Endothelial cell of umbilical vein (primary cell): ENCODE results near the gene MARCKSL1. TPM values are rescaled to one million over a fixed set of nuclear protein-coding genes. Genes with fewer than 3 reads are reported as not detected.

Experiments
- BruUV-seq: library from RNA; stranded (reverse); fragments of 400-500 nt; replicated peaks from 2 replicates; lab custom pipeline; 2021; lab: Mats Ljungman, UMichigan
- CTCF ChIA-PET: fragments of 300-600, 350-600 bp; sonication (Branson Sonifier 250); formaldehyde crosslinking; loops from one replicate; lab custom pipeline; 2021; ENCODE audit warnings: antibody characterized with exemption, inconsistent platforms; lab: Charles Lee
- POLR2A ChIA-PET: fragments of 300-600, 350-600 bp; sonication (Branson Sonifier 250); formaldehyde crosslinking; loops from one replicate; lab custom pipeline; 2021; ENCODE audit warnings: antibody characterized with exemption, inconsistent platforms; lab: Charles Lee
- DNase-seq: peaks from one replicate; pipeline ENCODE4 v3.0.0-alpha.2; 2011; ENCODE audit warnings: low read depth, low spot score
- FAIRE-seq: peaks from 2 replicates; lab custom pipeline; 2011; peaks lifted over from hg19 to GRCh38; lab: Jason Lieb, UNC
- H2AFZ ChIP-seq: 2 replicates; pipeline ENCODE4 v1.6.0; 2012; ENCODE audit warnings: low read depth, low read length, control low read depth, inconsistent platforms
- H3K27ac ChIP-seq: 2 replicates; pipeline ENCODE4 v1.5.1; 2011; ENCODE audit warnings: low read depth, mild to moderate bottlenecking, control low read depth, low read length, moderate library complexity; ENCODE audit not compliant: insufficient read depth
- H3K27me3 ChIP-seq, 2 experiments: 2 replicates each; pipeline versions ENCODE4 v1.6.0 to v1.6.1; 2011; ENCODE audit warnings: low read length in 2 of 2, mixed read lengths in 1 of 2; ENCODE audit not compliant: control insufficient read depth in 2 of 2, insufficient read depth in 2 of 2
- H3K36me3 ChIP-seq, 2 experiments: 2 replicates in 1 of 2; 3 replicates in 1 of 2; pipeline ENCODE4 v1.5.1; 2011; ENCODE audit warnings: low read length in 2 of 2, mild to moderate bottlenecking in 1 of 2, moderate library complexity in 1 of 2; ENCODE audit not compliant: control insufficient read depth in 2 of 2, insufficient read depth in 2 of 2; ENCODE audit errors: extremely low read depth in 1 of 2
- H3K4me1 ChIP-seq: 3 replicates; pipeline ENCODE4 v1.5.1; 2011; ENCODE audit warnings: mild to moderate bottlenecking, low read length; ENCODE audit not compliant: control insufficient read depth, insufficient read depth; ENCODE audit errors: extremely low read depth
- H3K4me2 ChIP-seq: 2 replicates; pipeline ENCODE4 v1.6.1; 2011; ENCODE audit warnings: low read length, control low read depth, mixed read lengths; ENCODE audit not compliant: insufficient read depth
- H3K4me3 ChIP-seq, 3 experiments: fragments of 200-600 bp in 1 of 3; sonication (generic), shearing (Covaris generic) in 1 of 3; replicated peaks in 1 of 3; 2 replicates each; pipeline ENCODE4 v1.5.1; 2011 to 2016; ENCODE audit warnings: control low read depth in 3 of 3, low read length in 3 of 3, mild to moderate bottlenecking in 2 of 3, inconsistent platforms in 1 of 3, low read depth in 1 of 3, moderate library complexity in 1 of 3; ENCODE audit not compliant: insufficient read depth in 1 of 3
- H3K79me2 ChIP-seq: 2 replicates; pipeline ENCODE4 v1.6.0; 2012; ENCODE audit warnings: low read length, inconsistent platforms; ENCODE audit not compliant: control insufficient read depth, insufficient read depth
- H3K9ac ChIP-seq: replicated peaks from 2 replicates; pipeline ENCODE3; 2011; ENCODE audit warnings: low read length, control low read depth; ENCODE audit not compliant: insufficient read depth; ENCODE audit errors: extremely low read depth
- H3K9me1 ChIP-seq: replicated peaks from 3 replicates; pipeline ENCODE4 v1.6.0; 2011; ENCODE audit warnings: mild to moderate bottlenecking, low read length; ENCODE audit not compliant: control insufficient read depth, insufficient read depth; ENCODE audit errors: extremely low read depth
- H3K9me3 ChIP-seq: replicated peaks from 2 replicates; pipeline ENCODE4 v1.5.1; 2012; ENCODE audit warnings: low read length, inconsistent platforms; ENCODE audit not compliant: control insufficient read depth, insufficient read depth
- H4K20me1 ChIP-seq: replicated peaks from 2 replicates; pipeline ENCODE3; 2011; ENCODE audit warnings: mild to moderate bottlenecking, low read length; ENCODE audit not compliant: control insufficient read depth, insufficient read depth; ENCODE audit errors: extremely low read depth
- EZH2 ChIP-seq: IDR thresholded peaks from 2 replicates; pipeline ENCODE4 v1.6.1; 2012; ENCODE audit warnings: borderline replicate concordance, low read depth, mild to moderate bottlenecking, moderate library complexity, low read length, inconsistent platforms; ENCODE audit not compliant: severe bottlenecking
- FOS ChIP-seq: IDR thresholded peaks from 2 replicates; pipeline ENCODE4 v1.6.1; 2011; ENCODE audit warnings: mild to moderate bottlenecking, low read length, moderate library complexity, borderline replicate concordance; ENCODE audit not compliant: insufficient read depth
- GATA2 ChIP-seq: IDR thresholded peaks from 2 replicates; pipeline ENCODE4 v1.7.0; 2011; ENCODE audit warnings: low read depth, mild to moderate bottlenecking, moderate library complexity, mixed read lengths, low read length; ENCODE audit not compliant: insufficient read length, insufficient read depth
- JUN ChIP-seq: IDR thresholded peaks from 2 replicates; pipeline ENCODE4 v1.6.1; 2011; ENCODE audit warnings: borderline replicate concordance, low read depth; ENCODE audit not compliant: insufficient read length, insufficient read depth
- MAX ChIP-seq: IDR thresholded peaks from 2 replicates; pipeline ENCODE4 v1.6.1; 2011; ENCODE audit not compliant: insufficient read depth, insufficient read length
- MYC ChIP-seq: IDR thresholded peaks from one replicate; pipeline ENCODE4 v1.6.1; 2011; ENCODE audit warnings: mild to moderate bottlenecking, low read depth, low read length
- POLR2A ChIP-seq: IDR thresholded peaks from 2 replicates; pipeline ENCODE4 v1.6.1; 2012; ENCODE audit warnings: low read depth, mild to moderate bottlenecking, control low read depth, low read length
- POLR2AphosphoS5 ChIP-seq: IDR thresholded peaks from 2 replicates; pipeline ENCODE4 v1.6.1; 2012; ENCODE audit warnings: low read depth, mild to moderate bottlenecking, control low read depth, low read length, moderate library complexity; ENCODE audit not compliant: insufficient read depth
- dilution Hi-C: fragments of 300-500 bp; cut with MboI; formaldehyde crosslinking; loops from one replicate; pipeline ENCODE4 v1.15.0; 2019; ENCODE audit warnings: low sequenced_read_pairs; ENCODE audit not compliant: extremely low pct_ligation_motif_present
- intact Hi-C: fragments of 100-400 bp; cut with micrococcal nuclease; formaldehyde crosslinking; loops from one replicate; pipeline ENCODE4 v1.10.0; 2022
- polyA plus RNA-seq, 4 experiments: library from polyadenylated mRNA; depleted of rRNA in 3 of 4; stranded (reverse) in 3 of 4; unstranded in 1 of 4; fragments of >200 nt; gene quantifications; 2 replicates each; pipeline versions ENCODE4 v1.2.1 to v1.2.3, GENCODE V29; 2011 to 2012; ENCODE audit warnings: missing spikeins in 1 of 4
- total RNA-seq: library from RNA; stranded (reverse); gene quantifications from 2 replicates; pipeline ENCODE4 v1.2.3, GENCODE V29; 2021
- TF ChIP-seq, protein P1 (sequence below), 2 donors: IDR thresholded peaks; 1 replicate in 1 of 2; 2 replicates in 1 of 2; pipeline ENCODE4 v1.5.1; 2011; ENCODE audit warnings: low read length in 2 of 2, mild to moderate bottlenecking in 2 of 2, moderate library complexity in 2 of 2, control low read depth in 1 of 2, inconsistent platforms in 1 of 2, low read depth in 1 of 2; ENCODE audit not compliant: insufficient read depth in 1 of 2; ENCODE audit errors: extremely low read depth in 1 of 2

Gene MARCKSL1
- total and polyA plus RNA-seq, 2 donors (not counting 3 experiments of a cell fraction or from before 2014, with no cell fraction given): 265 to 318 TPM

GRCh38 chr1:32303997-32304622 is 31.9 kb downstream of the MARCKSL1 start:
- no peak overlapping the region for H3K4me2 ChIP-seq
- ChIA-PET POLR2A (no interaction called here), CTCF (interaction anchor here (0.9 to 1.6 kb wide), 4 partner anchors 12 to 88 kb away, joined by 3 to 5 read pairs (median 4); partner anchors contain the start of gene HDAC1)
- H2AFZ ChIP-seq: no peak overlapping the region
- intact Hi-C loops: no loop called here
- peaks cover 10 to 11% of the 10 kb centered on the region in 2 experiments for H3K36me3 ChIP-seq
- dilution Hi-C loops: no loop called here
- H3K79me2 ChIP-seq: peaks cover 7% of the 10 kb centered on the region
- FAIRE-seq: no peak
- H3K4me1 ChIP-seq: no peaks in the 10 kb centered on the region
- no peaks in the 10 kb centered on the region for H3K9me3 ChIP-seq
- no TSS peak for BruUV-seq
- no peaks in the 10 kb centered on the region for H4K20me1 ChIP-seq
- no peak overlapping the region for H3K27ac ChIP-seq
- no peak for DNase-seq
- no peak overlapping the region for H3K4me3 ChIP-seq
- TF ChIP-seq EZH2 (no peak), POLR2AphosphoS5 (no peak), GATA2 (no peak), FOS (no peak), JUN (no peak), MAX (no peak), POLR2A (no peak), MYC (no peak)
- TF ChIP-seq, protein P1, sequence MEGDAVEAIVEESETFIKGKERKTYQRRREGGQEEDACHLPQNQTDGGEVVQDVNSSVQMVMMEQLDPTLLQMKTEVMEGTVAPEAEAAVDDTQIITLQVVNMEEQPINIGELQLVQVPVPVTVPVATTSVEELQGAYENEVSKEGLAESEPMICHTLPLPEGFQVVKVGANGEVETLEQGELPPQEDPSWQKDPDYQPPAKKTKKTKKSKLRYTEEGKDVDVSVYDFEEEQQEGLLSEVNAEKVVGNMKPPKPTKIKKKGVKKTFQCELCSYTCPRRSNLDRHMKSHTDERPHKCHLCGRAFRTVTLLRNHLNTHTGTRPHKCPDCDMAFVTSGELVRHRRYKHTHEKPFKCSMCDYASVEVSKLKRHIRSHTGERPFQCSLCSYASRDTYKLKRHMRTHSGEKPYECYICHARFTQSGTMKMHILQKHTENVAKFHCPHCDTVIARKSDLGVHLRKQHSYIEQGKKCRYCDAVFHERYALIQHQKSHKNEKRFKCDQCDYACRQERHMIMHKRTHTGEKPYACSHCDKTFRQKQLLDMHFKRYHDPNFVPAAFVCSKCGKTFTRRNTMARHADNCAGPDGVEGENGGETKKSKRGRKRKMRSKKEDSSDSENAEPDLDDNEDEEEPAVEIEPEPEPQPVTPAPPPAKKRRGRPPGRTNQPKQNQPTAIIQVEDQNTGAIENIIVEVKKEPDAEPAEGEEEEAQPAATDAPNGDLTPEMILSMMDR (IDR thresholded peaks at IDR 0.05; ENCODE audit: extremely low read depth in 1 of 2, insufficient read depth in 1 of 2, low read depth in 1 of 2, low read length in 2 of 2): no peak
- no peak overlapping the region for H3K9ac ChIP-seq
- no peaks in the 10 kb centered on the region for H3K9me1 ChIP-seq
- H3K27me3 ChIP-seq: no peaks in the 10 kb centered on the region
